ENCODE measurements around the gene SHROOM3.

GRCh38 chr4:76723373-76723772, 288.3 kb downstream of the SHROOM3 start:
- TF ChIP-seq CTCF (IDR thresholded peaks at IDR 0.05; ENCODE audit: low read depth, low read length): no peak
- no peak for TF ChIP-seq POLR2A (IDR thresholded peaks at IDR 0.05; ENCODE audit: extremely low read depth, insufficient read length)
- TF ChIP-seq MAX (IDR thresholded peaks at IDR 0.05; ENCODE audit: low read depth, low read length): no peak

Measured in NB4 (cell line).